Activated B cell treated with CpG ODN at 0.5 μM for 24 hours (primary cell): Measurements from ENCODE around the gene SLC35A2. TPM values are rescaled to one million over a fixed set of nuclear protein-coding genes. Genes with fewer than 3 reads are reported as not detected.
A peak's percentile ranks its signal among the peaks of the same experiment; 100 is the strongest.

Experiments used
- ATAC-seq: fragments of 200-7000 bp; cut with Tn5 transposase; one replicate; pipeline ENCODE4 v1.10.0; 2021; ENCODE audit warnings: low read depth, mild to moderate bottlenecking, moderate library complexity
- CTCF ChIA-PET: fragments of 350-600 bp; sonication (Branson Sonifier 250); formaldehyde crosslinking; loops from one replicate; lab custom pipeline; 2021; ENCODE audit warnings: antibody characterized with exemption; lab: Charles Lee
- POLR2A ChIA-PET: fragments of 350-600 bp; sonication (Branson Sonifier 250); formaldehyde crosslinking; loops from one replicate; lab custom pipeline; 2021; ENCODE audit warnings: antibody characterized with exemption; lab: Charles Lee
- DNase-seq: peaks from one replicate; pipeline ENCODE4 v3.0.0; 2022
- H3K27ac Mint-ChIP-seq: one replicate; pipeline ENCODE4 v1.8.0; 2020; ENCODE audit warnings: mixed read lengths
- H3K27me3 Mint-ChIP-seq: one replicate; pipeline ENCODE4 v1.8.0; 2021; ENCODE audit warnings: mixed read lengths
- H3K36me3 Mint-ChIP-seq: one replicate; pipeline ENCODE4 v1.8.0; 2021; ENCODE audit warnings: low read depth, mixed read lengths
- H3K4me1 Mint-ChIP-seq: one replicate; pipeline ENCODE4 v1.8.0; 2021; ENCODE audit warnings: mixed read lengths
- H3K4me3 Mint-ChIP-seq: one replicate; pipeline ENCODE4 v1.8.0; 2020; ENCODE audit warnings: mild to moderate bottlenecking, mixed read lengths
- H3K9me3 Mint-ChIP-seq: one replicate; pipeline ENCODE4 v1.8.0; 2020; ENCODE audit warnings: mixed read lengths
- intact Hi-C: fragments of 100-400 bp; cut with micrococcal nuclease; formaldehyde crosslinking; loops from one replicate; pipeline ENCODE4 v1.15.1; 2024
- total RNA-seq: library from RNA; stranded (reverse); gene quantifications from 2 replicates; pipeline ENCODE4 v1.2.3, GENCODE V29; 2022
- TF ChIP-seq, protein P1 (sequence below): fragments of 200-600 bp; IDR thresholded peaks from one replicate; pipeline ENCODE4 v1.8.0; 2022; ENCODE audit warnings: antibody characterized with exemption, mild to moderate bottlenecking

SLC35A2 gene
- total RNA-seq, 1 donor from 2014 or later, result 17.3 TPM

GRCh38 chrX:48910926-48911411, 477 bp downstream of the SLC35A2 start:
- Mint-ChIP-seq H3K4me1 (peaks cover 52% of the 10 kb centered on the region), H3K27me3 (no peaks in the 10 kb centered on the region), H3K4me3 (peak overlapping the region; percentile 94), H3K27ac (peak overlapping the region; percentile 94), H3K9me3 (no peaks in the 10 kb centered on the region), H3K36me3 (peaks cover 47% of the 10 kb centered on the region)
- intact Hi-C loops, result loop anchor here (1.0 to 10.0 kb wide), 3 partner anchors 14 to 1076 kb away; partner anchors contain the start of genes PQBP1, TIMM17B and ZNF81
- CTCF ChIA-PET, result no interaction called here
- DNase-seq (no peak), ATAC-seq (peak; percentile 6)
- TF ChIP-seq, protein P1, sequence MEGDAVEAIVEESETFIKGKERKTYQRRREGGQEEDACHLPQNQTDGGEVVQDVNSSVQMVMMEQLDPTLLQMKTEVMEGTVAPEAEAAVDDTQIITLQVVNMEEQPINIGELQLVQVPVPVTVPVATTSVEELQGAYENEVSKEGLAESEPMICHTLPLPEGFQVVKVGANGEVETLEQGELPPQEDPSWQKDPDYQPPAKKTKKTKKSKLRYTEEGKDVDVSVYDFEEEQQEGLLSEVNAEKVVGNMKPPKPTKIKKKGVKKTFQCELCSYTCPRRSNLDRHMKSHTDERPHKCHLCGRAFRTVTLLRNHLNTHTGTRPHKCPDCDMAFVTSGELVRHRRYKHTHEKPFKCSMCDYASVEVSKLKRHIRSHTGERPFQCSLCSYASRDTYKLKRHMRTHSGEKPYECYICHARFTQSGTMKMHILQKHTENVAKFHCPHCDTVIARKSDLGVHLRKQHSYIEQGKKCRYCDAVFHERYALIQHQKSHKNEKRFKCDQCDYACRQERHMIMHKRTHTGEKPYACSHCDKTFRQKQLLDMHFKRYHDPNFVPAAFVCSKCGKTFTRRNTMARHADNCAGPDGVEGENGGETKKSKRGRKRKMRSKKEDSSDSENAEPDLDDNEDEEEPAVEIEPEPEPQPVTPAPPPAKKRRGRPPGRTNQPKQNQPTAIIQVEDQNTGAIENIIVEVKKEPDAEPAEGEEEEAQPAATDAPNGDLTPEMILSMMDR, result no peak
- POLR2A ChIA-PET, result interaction anchor here (0.6 to 16.0 kb wide), 13 partner anchors 8 to 279 kb away, joined by 3 to 718 read pairs (median 8); partner anchors contain the start of genes OTUD5, PQBP1, TFE3 and TIMM17B

DNA sequence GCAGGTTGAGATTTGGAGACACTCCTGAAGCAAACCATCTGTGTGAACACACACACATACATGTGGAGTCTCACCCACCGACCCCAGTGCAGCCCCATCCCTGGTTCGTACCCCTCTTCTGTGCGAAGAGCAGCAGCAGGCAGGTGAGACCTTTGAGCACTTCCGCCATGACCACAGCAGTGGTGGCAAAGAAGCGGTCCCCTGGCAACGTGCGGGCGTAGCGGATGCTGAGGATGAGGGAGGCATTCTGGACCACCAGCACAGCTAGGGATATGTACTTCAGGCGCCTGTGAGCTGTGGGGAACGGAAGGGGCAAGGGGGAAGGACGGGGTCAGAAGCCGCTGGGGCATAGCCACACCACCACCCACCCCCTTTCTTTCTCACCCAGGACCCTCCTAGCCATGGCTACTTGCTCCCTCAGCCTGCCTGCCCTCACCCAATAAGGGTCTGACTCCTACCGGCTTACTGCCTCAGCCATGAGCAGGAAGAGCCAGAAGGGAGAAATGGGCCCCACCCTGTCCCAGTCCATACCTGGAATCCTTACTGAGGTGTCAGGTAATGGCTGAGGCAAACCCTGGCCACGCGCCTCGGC, 1.6 kb downstream of the SLC35A2 start:
- H3K27ac Mint-ChIP-seq, result no peak overlapping the region
- H3K4me1 Mint-ChIP-seq, result peaks cover 41% of the 10 kb centered on the region
- ATAC-seq (no peak), DNase-seq (no peak)
- H3K27me3 Mint-ChIP-seq, result no peaks in the 10 kb centered on the region
- POLR2A ChIA-PET, result interaction anchor here (1.1 to 16.0 kb wide), 2 partner anchors 12 to 31 kb away, joined by 5 to 718 read pairs; partner anchors contain the start of genes PQBP1 and TIMM17B
- H3K36me3 Mint-ChIP-seq, result peaks cover 44% of the 10 kb centered on the region
- intact Hi-C loops, result loop anchor here (10.0 kb wide), 2 partner anchors 285 to 1075 kb away; partner anchors contain the start of gene ZNF81
- H3K9me3 Mint-ChIP-seq, result no peaks in the 10 kb centered on the region
- CTCF ChIA-PET, result no interaction called here
- H3K4me3 Mint-ChIP-seq, result no peak overlapping the region
- TF ChIP-seq, protein P1, result no peak

- intact Hi-C loops, result no loop called here
- H3K4me3 Mint-ChIP-seq, result no peak overlapping the region
- TF ChIP-seq, protein P1, result no peak
- ATAC-seq (no peak), DNase-seq (no peak)
- peaks cover 41% of the 10 kb centered on the region for H3K36me3 Mint-ChIP-seq
- H3K27me3 Mint-ChIP-seq, result no peaks in the 10 kb centered on the region
- ChIA-PET CTCF (no interaction called here), POLR2A (interaction anchor here (2.0 to 16.0 kb wide), 2 partner anchors 11 to 32 kb away, joined by 8 to 718 read pairs; partner anchors contain the start of genes PQBP1 and TIMM17B)
- H3K9me3 Mint-ChIP-seq, result no peaks in the 10 kb centered on the region
- H3K4me1 Mint-ChIP-seq, result peaks cover 29% of the 10 kb centered on the region
- no peak overlapping the region for H3K27ac Mint-ChIP-seq
Measured at GRCh38 chrX:48908600-48908999, 2.8 kb downstream of the SLC35A2 start.

DNA sequence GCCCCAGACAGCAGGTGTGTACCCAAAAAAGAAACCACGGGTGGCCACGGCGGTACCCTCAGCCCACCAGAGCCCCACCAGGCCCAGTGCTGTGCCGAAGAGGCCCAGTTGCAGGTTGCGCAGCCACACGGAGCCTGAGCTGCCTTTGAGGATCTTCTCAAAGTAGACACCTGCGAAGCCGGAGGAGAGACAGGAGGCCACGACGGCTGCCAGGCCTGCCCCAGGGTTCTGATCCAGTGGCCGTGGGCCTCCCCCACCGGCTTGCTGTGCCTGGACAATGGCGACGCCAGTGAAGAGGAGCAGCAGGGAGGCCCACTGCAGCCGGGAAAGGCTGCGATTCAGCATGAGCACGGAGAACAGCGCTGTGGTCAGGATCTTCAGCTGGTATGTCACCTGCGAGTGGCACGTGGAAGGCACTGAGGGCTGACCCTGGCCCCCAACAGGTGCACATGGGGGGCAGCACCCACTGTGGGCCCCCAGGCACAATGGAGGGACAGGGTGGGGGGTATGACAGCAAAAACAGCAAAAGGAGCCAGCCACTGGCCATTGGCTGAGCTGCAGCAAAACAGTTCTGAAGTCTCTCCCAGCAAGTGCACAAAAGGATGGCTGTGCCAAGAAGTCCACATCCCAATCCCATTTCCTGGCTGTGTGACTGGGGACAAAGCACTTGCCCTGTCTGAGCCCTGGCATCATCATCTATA, 6.2 kb downstream of the SLC35A2 start:
- intact Hi-C loops, result no loop called here
- ChIA-PET POLR2A (interaction anchor here (1.1 to 1.3 kb wide), 2 partner anchors 33 to 47 kb away, joined by 3 read pairs; no protein-coding TSS in a partner anchor), CTCF (interaction anchor here (1.2 kb wide), 1 partner anchor 257 kb away, joined by 3 read pairs; no protein-coding TSS in a partner anchor)
- H3K27ac Mint-ChIP-seq, result no peak overlapping the region
- no peaks in the 10 kb centered on the region for H3K4me1 Mint-ChIP-seq
- ATAC-seq, result no peak
- H3K9me3 Mint-ChIP-seq, result no peaks in the 10 kb centered on the region
- H3K4me3 Mint-ChIP-seq, result no peak overlapping the region
- no peak for DNase-seq
- no peaks in the 10 kb centered on the region for H3K27me3 Mint-ChIP-seq
- TF ChIP-seq, protein P1, result no peak
- peaks cover 49% of the 10 kb centered on the region for H3K36me3 Mint-ChIP-seq

DNA sequence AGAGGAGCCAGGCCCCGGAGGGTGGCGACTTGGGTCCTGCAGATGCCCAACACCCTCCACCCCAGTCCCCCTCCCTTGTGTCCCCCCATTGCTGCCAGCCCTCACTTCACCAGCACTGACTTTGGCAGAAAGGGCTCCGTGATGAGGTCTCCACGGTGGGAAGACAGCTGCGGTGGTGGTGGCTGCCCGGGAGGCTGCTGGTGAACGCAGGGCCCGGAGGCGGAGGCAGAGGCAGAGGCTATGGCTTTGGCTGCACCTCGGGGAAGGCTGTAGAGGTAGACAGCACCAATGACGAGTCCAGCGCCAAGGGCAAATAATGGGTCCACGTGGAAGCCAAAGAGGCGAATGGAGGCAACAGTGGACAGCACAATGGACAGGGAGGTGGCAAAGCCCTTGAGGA, 6.8 kb downstream of the SLC35A2 start:
- Mint-ChIP-seq H3K9me3 (no peaks in the 10 kb centered on the region), H3K4me1 (peaks cover 2% of the 10 kb centered on the region), H3K27me3 (no peaks in the 10 kb centered on the region), H3K36me3 (peaks cover 51% of the 10 kb centered on the region), H3K27ac (no peak overlapping the region), H3K4me3 (no peak overlapping the region)
- DNase-seq, result no peak
- intact Hi-C loops, result no loop called here
- TF ChIP-seq, protein P1, result no peak
- ChIA-PET CTCF (no interaction called here), POLR2A (interaction anchor here (0.6 kb wide), 1 partner anchor 9 kb away, joined by 11 read pairs; no protein-coding TSS in a partner anchor)
- ATAC-seq, result no peak
